Stimulated activated CD8-positive, alpha-beta memory T cell treated with anti-CD3 and anti-CD28 coated beads, Interleukin-7, amount 100 ng/mL, for 4 hours (primary cell): ENCODE data around the gene C13orf46.
"Not testable (repeated sequence)": the region's sequence is repeated elsewhere in the genome, so short reads cannot be mapped to it uniquely, and the experiment has no call there.

Experiments used
- DNase-seq, 2 donors: peaks; one replicate each; pipeline ENCODE4 v3.0.0-alpha.2; 2020; ENCODE audit warnings: low read depth in 2 of 2

C13orf46 gene

GRCh38 chr13:113992276-113993005 is 18.6 kb upstream of the C13orf46 start:
- no peak for DNase-seq

GRCh38 chr13:113991676-113992179 is 17.9 kb upstream of the C13orf46 start:
- DNase-seq = no peak

GRCh38 chr13:113991191-113991669 is 17.4 kb upstream of the C13orf46 start:
- DNase-seq = no peak

DNA sequence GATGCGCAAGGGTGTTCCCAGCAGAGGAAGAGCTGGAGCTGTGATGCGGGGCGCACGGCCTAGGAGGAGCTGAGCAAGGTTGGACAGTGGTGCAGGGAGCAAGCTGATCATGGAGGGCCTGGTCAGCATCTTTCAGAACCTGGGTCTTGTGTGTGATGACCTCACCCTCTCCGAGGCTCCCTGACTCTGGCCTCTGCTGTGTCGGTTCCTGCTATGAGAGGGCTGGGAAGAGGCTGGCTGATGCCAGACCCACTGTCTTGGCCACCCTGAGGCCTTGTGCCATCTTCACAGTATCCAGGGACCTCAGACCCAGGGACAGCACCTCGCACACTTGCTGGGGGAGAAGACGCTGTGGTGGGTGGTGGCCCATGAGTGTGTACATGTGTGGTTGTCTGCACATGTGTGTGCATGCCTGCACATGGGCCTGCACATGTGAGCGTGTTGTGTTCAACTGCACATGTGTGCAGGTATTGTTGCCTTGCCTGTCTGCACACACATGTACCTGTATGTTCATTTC is 16.5 kb upstream of the C13orf46 start:
- no peak for DNase-seq

DNA sequence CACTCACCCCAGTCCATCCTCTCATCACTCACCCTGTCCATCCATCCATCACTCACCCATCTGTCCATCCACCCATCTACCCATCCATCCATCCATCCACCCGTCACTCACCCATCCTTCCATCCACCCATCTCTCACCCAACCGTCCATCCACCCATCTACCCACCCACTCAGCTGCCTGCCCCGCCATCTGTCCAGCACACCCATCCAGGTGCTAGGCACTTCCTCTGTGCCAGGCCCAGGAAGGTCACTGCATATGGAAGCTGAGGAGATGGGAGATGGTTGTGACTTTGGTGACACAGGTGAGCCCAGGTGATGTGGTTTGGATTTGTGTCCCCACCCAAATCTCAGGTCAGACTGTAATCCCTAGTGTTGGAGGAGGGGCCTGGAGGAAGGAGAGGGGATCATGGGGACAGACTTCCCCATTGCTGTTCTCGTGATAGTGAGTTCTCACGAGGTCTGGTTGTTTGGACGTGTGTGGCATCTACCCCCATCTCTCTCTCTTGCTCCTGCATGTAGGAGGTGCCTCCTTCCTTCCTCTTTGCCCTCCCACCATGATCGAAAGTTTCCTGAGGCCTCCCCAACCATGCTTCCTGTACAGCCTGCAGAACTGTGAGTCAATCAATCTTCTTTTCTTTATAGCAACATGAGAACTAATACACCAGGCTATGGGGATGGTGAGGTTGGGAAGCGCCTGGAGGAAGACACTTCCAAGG is 15.9 kb upstream of the C13orf46 start:
- DNase-seq = no peak

- DNase-seq = not testable (repeated sequence)
Measured at GRCh38 chr13:113988859-113989258, 15.0 kb upstream of the C13orf46 start.

- no peak for DNase-seq
Measured at GRCh38 chr13:113982296-113982661, 8.4 kb upstream of the C13orf46 start.

GRCh38 chr13:113981611-113982295 is 7.9 kb upstream of the C13orf46 start:
- DNase-seq = no peak

GRCh38 chr13:113981194-113981605 is 7.3 kb upstream of the C13orf46 start:
- no peak for DNase-seq

- DNase-seq = no peak
Measured at GRCh38 chr13:113980489-113981064, 6.7 kb upstream of the C13orf46 start.

DNA sequence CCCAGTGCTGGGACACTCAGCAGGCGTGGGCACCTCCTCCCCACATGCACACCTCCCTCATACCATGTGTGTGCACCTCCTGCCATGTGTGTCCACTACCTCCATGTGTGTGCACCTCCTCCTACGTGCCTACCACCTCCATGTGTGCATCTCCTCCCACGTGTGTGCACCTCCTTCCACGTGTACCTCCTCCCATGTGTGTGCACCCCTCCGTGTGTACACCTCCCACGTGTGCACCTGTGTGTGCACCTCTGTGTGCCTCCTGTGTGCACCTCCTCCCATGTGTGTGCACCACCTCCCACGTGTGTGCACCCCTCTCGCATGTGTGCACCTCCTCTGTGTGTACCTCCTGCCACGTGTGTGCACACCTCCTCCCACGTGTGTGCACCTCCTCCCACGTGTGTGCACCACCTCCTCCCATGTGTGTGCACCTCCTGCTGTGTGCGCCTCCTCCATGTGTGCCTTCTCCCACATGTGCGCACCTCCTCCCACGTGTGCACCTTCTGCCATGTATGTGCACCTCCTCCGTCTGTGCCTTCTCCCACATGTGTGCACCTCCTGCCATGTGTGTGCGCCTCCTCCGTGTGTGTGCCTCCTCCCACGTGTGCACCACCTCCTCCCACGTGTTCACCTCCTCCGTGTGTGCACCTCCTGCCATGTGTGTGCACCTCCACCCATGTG is 6.1 kb upstream of the C13orf46 start:
- DNase-seq = no peak

DNA sequence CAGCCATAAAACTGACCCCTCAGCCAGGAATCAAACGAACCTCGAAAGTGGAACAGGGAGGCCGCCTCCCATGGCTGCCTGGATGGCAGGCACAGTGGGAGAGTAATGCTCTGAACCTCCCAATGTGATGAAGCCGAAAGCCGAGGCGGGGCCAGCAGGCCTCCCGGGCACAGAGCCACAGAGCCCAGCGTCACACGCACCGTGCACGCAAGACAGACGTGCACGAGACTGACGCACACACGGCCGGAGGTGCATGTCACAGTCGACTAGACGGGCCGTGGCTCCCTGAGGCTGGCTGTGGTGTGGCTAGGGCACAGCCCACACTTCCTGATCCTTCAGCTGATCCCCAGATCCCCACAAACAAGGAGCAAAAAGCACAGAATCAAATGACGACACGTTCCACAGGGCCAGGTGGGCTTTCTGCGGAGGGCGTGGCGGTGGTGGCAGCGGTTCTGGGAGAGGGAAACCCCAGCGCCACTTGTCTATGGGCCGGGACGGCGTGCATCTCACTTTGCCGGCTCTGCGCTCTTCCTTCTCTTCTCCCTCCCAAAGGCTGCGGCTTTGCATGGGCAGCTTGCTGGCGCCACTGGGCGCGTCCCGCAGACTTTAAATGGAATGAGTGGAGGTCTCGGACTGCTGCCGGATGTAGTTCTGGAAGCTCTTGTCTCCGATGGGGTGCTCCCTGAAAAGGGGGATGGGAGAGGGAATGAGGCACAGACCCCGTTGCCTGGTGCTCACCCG is 5.0 kb upstream of the C13orf46 start:
- no peak for DNase-seq

DNA sequence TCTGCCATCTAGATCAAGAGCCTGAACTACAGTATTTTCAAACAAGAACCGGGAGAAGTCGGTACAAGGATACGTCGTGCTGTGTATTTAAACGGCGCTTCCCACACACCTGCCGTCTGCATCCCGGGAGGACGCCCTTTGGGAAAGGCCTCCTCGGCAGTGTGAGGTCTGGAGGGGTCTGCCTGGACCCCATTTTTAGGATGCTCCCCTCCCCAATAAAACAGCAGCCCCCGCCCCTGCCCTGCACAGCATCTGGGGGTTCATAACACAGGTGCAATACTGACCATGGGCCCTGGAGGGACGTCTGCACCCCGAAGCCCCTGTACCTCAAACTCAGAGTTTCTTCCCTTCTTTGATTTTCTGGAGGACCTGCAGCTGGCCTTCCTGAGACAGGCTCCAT is 4.1 kb upstream of the C13orf46 start:
- DNase-seq = no peak

- no peak for DNase-seq
Measured at GRCh38 chr13:113976711-113977684, 3.1 kb upstream of the C13orf46 start.

GRCh38 chr13:113975416-113975815 is 1.5 kb upstream of the C13orf46 start:
- no peak for DNase-seq

- no peak for DNase-seq
Measured at GRCh38 chr13:113974304-113975281, 717 bp upstream of the C13orf46 start.

DNA sequence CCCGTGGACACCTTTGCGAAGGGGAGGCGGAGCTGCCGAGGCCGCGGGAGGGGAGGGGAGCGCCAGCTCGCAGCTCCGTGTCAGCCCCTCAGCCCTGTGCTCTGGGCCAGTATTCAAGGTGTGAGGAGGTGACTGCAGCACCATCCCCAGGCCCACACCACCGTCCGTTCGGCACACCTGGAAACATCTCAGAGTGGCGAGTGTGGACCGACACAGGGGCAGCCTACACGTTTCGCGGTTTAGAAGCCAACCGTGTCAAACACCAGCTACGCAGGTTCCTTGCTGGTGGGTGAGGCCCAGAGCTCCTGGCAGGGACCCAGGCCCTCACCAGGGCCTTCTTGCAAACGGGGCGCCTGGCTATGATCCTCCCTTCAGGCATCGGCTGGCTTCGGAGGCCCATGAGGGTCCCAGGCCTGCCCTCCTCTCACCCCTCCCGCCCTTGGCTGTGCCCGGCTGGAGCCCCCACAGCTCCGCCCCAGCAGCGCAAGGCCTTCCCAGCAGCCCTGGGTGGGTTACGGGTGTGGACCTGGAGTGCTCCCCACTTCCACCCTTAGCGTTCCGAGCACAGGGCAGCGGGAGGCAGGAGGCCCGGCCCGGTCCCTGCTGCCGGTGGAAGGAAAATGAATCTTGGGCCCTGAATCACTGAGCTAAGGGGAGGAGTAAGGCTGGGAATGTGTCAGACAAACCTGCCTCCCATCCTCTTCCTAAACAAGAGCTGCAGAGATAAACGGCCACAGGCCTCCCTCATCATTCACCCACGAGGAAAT is 1.2 kb downstream of the C13orf46 start:
- DNase-seq = no peak
